ENCODE measurements around the gene PRELID3B. TPM values are rescaled to one million over a fixed set of nuclear protein-coding genes. Genes with fewer than 3 reads are reported as not detected.

PRELID3B gene
- total and polyA plus RNA-seq, 10 of the 15 experiments (the other 5 are each of a cell fraction or from before 2014, with no cell fraction given), result 72.5 to 151 (median 124) TPM

DNA sequence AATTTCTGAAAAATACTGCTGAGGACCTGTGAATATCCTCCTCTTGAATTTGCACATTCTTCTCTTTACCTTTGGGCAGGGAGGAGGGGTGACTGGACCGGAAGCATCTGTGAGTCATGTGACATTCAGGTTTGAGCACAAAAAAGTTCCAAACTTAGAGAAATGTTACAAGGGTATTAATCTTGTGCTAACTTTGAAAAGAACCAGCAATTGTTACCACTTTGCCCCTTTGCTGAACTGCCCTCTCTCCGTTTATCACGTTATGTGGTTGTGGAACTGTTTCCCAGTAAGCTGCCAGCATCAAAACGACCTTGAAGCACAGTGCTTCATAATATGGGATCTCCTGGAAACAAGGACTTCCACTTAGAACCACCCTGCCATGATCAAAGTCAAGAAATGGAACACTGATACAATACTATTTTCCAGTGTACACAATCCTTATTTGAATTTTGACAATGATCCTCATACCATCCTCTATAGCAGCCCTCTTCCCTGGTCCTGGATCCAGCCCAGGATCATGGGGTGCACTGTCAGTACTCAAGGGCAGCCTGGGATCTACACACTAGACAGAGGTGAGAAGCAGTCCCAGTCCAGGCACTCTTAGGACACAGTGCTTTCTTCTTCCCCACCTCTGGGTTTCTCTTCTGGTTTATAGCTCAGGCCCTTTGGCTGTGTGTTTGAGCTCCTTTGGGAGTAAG lies 25.6 kb downstream of the PRELID3B start:
- in situ Hi-C loops (cut with MboI), result no loop called here
- peak; percentile 59 for ATAC-seq
- RAD21 ChIA-PET (ENCODE audit: unreplicated experiment), result interaction anchor here (1.3 to 2.1 kb wide), 3 partner anchors 12 to 109 kb away, joined by 3 to 11 read pairs (median 4); partner anchors contain the start of gene ATP5F1E

More for the DNA sequence above, 25.6 kb downstream of the PRELID3B start:
- Histone ChIP-seq H3K9ac (ENCODE audit: control insufficient read depth, insufficient read depth, low read length) (no peak overlapping the region), H3K4me2 (ENCODE audit: control insufficient read depth, insufficient read depth) (no peak overlapping the region), H3K9me3 (replicated peaks; ENCODE audit: control insufficient read depth, insufficient read depth, low read length) (no peaks in the 10 kb centered on the region), H4K20me1 (ENCODE audit: control insufficient read depth, insufficient read depth) (no peaks in the 10 kb centered on the region), H3K36me3 (ENCODE audit: control insufficient read depth in 2 of 2, insufficient read depth in 2 of 2, low read length in 1 of 2) (peaks cover 0 to 1% of the 10 kb centered on the region in 2 experiments; a peak in 2 of 4 replicates), H2AFZ (ENCODE audit: control insufficient read depth, low read depth, low read length) (peak overlapping the region; percentile 63), H3K4me3 (no peak overlapping the region), H3K27ac (ENCODE audit: control insufficient read depth, insufficient read depth) (0 out of 2 replicates have a peak overlapping the region, but pooled peaks have one; percentile 3), H3K79me2 (ENCODE audit: control insufficient read depth, insufficient read depth, low read length) (no peaks in the 10 kb centered on the region), H3K27me3 (replicated peaks in 1 of 2; ENCODE audit: control insufficient read depth in 2 of 2, insufficient read depth in 2 of 2, low read length in 1 of 2) (no peaks in the 10 kb centered on the region), H3K4me1 (ENCODE audit: control insufficient read depth, insufficient read depth, low read length) (peaks cover 11% of the 10 kb centered on the region)
- DNase-seq (ENCODE audit: low read depth, low spot score) (no peak), FAIRE-seq (peak; percentile 56)
- CTCF ChIA-PET, result interaction anchor here (0.6 to 1.8 kb wide), 3 partner anchors 8 to 147 kb away, joined by 3 to 5 read pairs (median 3); no protein-coding TSS in a partner anchor
- intact Hi-C loops (cut with micrococcal nuclease; ENCODE audit: unreplicated experiment), result no loop called here
- SMC1A ChIA-PET (ENCODE audit: uncharacterized antibody, unreplicated experiment), result interaction anchor here (1.1 to 1.3 kb wide), 2 partner anchors 8 to 14 kb away, joined by 3 to 4 read pairs; no protein-coding TSS in a partner anchor
- 24% methylated on average over 4 of the region's 4 CpGs for WGBS (ENCODE audit: insufficient coverage, insufficient replicate concordance, low lambda C conversion rate, missing lambda C conversion rate)
- TF ChIP-seq BHLHE40 (IDR thresholded peaks at IDR 0.05; ENCODE audit: borderline replicate concordance in 1 of 2, low read depth in 2 of 2, low read length in 1 of 2) (0 out of 4 replicates have a peak, but pooled peaks of 1 of the 2 experiments have one; percentile 10), TCF12 (IDR thresholded peaks at IDR 0.05; ENCODE audit: low read depth, low read length) (no peak), SUPT20H (IDR thresholded peaks at IDR 0.05; ENCODE audit: borderline replicate concordance, control insufficient read depth, low read depth, low read length) (no peak), SP1 (IDR thresholded peaks at IDR 0.05; ENCODE audit: low read depth, low read length) (no peak), RAD51 (IDR thresholded peaks at IDR 0.05) (peak; percentile 71), PAX5 (IDR thresholded peaks at IDR 0.05; ENCODE audit: borderline replicate concordance, low read depth, low read length) (no peak), HDGF (IDR thresholded peaks at IDR 0.05) (no peak)
- TF ChIP-seq, protein P1, sequence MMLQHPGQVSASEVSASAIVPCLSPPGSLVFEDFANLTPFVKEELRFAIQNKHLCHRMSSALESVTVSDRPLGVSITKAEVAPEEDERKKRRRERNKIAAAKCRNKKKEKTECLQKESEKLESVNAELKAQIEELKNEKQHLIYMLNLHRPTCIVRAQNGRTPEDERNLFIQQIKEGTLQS (IDR thresholded peaks at IDR 0.05; ENCODE audit: borderline replicate concordance, extremely low read depth, low read depth, low read length), result no peak
- TF ChIP-seq, protein P2, sequence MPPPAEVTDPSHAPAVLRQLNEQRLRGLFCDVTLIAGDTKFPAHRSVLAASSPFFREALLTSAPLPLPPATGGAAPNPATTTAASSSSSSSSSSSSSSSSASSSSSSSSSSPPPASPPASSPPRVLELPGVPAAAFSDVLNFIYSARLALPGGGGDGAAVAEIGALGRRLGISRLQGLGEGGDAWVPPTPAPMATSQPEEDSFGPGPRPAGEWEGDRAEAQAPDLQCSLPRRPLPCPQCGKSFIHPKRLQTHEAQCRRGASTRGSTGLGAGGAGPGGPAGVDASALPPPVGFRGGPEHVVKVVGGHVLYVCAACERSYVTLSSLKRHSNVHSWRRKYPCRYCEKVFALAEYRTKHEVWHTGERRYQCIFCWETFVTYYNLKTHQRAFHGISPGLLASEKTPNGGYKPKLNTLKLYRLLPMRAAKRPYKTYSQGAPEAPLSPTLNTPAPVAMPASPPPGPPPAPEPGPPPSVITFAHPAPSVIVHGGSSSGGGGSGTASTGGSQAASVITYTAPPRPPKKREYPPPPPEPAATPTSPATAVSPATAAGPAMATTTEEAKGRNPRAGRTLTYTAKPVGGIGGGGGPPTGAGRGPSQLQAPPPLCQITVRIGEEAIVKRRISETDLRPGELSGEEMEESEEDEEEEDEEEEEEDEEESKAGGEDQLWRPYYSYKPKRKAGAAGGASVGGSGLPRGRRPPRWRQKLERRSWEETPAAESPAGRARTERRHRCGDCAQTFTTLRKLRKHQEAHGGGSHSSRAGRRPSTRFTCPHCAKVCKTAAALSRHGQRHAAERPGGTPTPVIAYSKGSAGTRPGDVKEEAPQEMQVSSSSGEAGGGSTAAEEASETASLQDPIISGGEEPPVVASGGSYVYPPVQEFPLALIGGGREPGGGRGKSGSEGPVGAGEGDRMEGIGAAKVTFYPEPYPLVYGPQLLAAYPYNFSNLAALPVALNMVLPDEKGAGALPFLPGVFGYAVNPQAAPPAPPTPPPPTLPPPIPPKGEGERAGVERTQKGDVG (CRISPR knock-in tag; IDR thresholded peaks at IDR 0.05), result no peak
- TF ChIP-seq, protein P3, sequence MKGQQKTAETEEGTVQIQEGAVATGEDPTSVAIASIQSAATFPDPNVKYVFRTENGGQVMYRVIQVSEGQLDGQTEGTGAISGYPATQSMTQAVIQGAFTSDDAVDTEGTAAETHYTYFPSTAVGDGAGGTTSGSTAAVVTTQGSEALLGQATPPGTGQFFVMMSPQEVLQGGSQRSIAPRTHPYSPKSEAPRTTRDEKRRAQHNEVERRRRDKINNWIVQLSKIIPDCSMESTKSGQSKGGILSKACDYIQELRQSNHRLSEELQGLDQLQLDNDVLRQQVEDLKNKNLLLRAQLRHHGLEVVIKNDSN (IDR thresholded peaks at IDR 0.05; ENCODE audit: borderline replicate concordance, extremely low read length, insufficient read depth, low read depth, low read length), result peak; percentile 37
- POLR2A ChIA-PET, result no interaction called here
- no TSS peak for BruUV-seq (replicated peaks)
